ENCODE data around the gene KIF2A.

The KIF2A gene

DNA sequence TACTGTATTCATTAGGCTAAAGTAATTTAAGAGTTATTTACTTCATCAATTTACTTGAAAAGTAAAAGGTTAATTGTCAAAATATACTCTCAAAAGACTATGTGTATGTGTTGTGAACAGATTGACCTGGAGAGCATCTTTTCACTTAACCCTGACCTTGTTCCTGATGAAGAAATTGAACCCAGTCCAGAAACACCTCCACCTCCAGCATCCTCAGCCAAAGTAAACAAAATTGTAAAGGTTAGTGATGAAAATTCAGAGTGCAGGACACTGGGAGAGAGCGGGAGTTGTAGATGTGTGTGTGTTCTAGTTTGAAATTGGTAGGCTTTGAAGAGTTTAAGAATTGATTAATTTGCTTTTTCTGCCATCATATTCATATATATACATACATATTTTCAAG lies 41.9 kb downstream of the KIF2A start:
- TF ChIP-seq, protein P1, sequence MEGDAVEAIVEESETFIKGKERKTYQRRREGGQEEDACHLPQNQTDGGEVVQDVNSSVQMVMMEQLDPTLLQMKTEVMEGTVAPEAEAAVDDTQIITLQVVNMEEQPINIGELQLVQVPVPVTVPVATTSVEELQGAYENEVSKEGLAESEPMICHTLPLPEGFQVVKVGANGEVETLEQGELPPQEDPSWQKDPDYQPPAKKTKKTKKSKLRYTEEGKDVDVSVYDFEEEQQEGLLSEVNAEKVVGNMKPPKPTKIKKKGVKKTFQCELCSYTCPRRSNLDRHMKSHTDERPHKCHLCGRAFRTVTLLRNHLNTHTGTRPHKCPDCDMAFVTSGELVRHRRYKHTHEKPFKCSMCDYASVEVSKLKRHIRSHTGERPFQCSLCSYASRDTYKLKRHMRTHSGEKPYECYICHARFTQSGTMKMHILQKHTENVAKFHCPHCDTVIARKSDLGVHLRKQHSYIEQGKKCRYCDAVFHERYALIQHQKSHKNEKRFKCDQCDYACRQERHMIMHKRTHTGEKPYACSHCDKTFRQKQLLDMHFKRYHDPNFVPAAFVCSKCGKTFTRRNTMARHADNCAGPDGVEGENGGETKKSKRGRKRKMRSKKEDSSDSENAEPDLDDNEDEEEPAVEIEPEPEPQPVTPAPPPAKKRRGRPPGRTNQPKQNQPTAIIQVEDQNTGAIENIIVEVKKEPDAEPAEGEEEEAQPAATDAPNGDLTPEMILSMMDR (conservative IDR thresholded peaks at IDR 0.05; ENCODE audit: low read length): no peak
- no peak for DNase-seq (ENCODE audit: low read depth)

DNA sequence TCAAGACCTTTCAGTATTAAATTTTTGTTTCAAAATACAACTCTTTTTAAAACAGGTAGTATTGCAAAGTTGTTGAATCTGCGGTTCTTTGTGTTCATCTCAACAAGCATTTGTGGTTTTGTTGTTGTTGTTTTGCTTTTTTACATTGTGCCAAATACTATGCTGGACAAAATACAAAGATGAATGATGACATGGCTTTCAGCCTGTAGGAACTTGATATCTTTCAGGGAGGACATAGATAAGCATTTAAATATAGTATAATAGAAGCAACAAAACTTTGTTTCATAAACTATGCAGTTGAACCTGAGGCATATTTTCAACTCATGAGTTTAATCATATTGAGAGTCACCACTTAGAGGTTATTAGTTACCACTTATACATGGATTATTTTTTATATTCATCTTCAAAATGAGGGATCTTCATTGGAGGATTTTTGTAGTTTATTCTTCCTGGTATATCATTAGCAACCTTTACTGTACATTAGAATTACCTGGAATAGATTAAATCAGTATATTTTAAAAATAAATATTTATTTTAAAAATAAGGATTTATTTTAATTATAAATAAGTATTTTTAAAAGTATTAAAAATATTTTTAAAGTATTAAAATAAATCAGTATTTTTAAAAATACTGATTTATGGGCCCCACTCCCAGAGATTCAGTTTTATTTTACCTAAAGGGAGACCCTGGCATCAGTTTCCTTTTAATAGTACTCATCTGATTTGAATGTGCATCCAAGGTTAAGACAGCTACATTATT lies 42.9 kb downstream of the KIF2A start:
- DNase-seq (ENCODE audit: low read depth): no peak
- TF ChIP-seq, protein P1 (conservative IDR thresholded peaks at IDR 0.05; ENCODE audit: low read length): no peak
- no peak overlapping the region for H3K4me3 ChIP-seq (ENCODE audit: low read length)

More for the DNA sequence above, 41.9 kb downstream of the KIF2A start:
- no peak overlapping the region for H3K4me3 ChIP-seq (ENCODE audit: low read length)

DNA sequence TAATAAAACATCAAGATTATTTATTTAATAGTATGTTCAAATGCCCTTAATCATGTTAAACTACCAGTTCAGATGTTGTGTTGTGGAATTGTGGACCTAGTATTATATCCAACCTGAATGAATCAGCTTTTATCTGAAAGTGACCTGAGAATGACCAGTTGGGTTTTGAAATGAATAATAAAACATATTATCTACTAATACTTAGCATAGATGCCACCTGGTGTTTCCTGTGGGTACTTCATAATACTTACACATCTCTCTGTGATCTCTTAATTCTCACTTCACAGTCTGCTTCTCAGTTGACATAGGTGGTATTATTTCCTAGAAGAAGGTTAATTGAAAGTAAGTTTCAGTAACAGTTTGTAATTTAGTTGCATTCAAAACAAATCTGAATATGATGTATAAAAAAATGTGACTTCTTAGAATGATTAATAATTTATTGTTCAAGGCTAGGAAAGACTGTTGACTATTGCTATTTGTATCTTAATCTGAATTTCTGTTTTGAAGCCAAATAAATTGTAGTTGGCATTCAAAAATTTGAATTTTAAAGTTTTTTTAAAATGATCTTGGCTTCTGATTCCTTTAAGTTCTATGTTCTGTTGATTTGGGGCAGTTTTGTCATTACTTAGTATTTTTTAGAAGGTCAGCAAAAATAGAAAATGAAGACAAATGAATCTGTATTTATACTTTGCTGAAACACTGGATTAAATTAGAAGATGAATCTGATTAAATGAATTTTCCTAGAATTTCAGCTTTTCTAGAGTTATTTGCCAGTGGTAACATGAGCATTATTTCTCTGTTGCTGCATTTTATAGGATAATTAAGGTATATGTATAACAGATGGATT lies 48.2 kb downstream of the KIF2A start:
- peak; percentile 65 for DNase-seq (ENCODE audit: low read depth)
- TF ChIP-seq, protein P1 (conservative IDR thresholded peaks at IDR 0.05; ENCODE audit: low read length): peak; percentile 73
- no peak overlapping the region for H3K4me3 ChIP-seq (ENCODE audit: low read length)

DNA sequence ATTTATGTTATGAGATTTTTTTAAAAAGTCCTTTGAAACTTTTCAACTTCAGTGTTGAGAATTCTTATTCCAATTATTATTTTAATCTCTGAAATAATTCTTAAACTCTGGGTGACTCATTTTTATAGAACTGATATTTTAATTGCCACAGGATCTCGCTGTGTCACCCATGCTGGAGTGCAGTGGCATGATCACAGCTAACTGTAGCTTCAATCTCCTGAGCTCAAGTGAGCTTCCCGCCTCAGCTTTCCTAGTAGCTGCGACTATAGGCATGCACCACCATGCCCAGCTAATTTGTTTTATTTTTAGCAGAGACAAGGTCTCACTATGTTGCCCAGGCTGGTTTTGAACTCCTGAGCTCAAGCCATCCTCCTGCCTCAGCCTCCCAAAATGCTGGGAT lies 56.7 kb downstream of the KIF2A start:
- TF ChIP-seq, protein P1 (conservative IDR thresholded peaks at IDR 0.05; ENCODE audit: low read length): no peak
- no peak overlapping the region for H3K4me3 ChIP-seq (ENCODE audit: low read length)
- DNase-seq (ENCODE audit: low read depth): no peak

DNA sequence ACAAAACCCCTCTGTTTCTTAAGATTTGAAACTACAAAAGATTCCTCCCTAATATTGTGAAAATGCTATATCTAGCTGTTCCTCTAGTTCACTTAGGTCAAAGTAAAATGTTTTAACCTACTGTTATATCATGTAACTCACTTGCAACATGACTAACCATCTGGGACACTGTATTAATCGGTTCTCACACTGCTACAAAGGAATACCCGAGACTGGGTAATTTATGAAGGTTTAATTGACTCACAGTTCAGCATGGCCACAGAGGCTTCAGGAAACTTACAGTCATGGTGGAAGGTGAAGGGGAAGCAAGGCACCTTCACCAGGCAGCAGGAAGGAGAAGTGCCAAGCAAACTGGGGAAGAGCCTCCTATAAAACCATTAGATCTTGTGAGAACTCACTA lies 63.0 kb downstream of the KIF2A start:
- TF ChIP-seq, protein P1 (conservative IDR thresholded peaks at IDR 0.05; ENCODE audit: low read length): no peak

DNA sequence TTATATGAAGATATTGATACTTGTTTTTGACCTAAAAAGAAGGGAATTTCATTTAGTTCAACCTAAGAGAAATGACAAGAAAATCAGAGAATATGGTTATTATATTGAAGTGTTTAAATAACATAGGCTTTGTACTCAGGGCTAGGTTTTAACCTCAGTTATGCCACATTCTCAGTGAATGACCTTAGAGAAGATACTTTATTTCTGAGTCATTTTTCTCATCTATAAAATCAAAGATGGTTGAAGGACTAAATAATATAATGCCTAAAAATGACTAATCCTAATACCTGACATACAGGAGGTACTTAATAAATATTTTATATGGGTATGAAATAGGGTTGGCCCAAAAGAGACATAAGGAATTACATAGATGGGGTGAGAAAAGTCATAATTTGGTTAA lies 65.4 kb downstream of the KIF2A start:
- TF ChIP-seq, protein P1 (conservative IDR thresholded peaks at IDR 0.05; ENCODE audit: low read length): no peak
- H3K4me3 ChIP-seq (ENCODE audit: low read length): no peak overlapping the region
- peak; percentile 1 for DNase-seq (ENCODE audit: low read depth)

More for the DNA sequence above, 63.0 kb downstream of the KIF2A start:
- DNase-seq (ENCODE audit: low read depth): no peak
- no peak overlapping the region for H3K4me3 ChIP-seq (ENCODE audit: low read length)

Data from AG10803 (cell line).